ENCODE measurements around the gene MRPL27.

Gene MRPL27

GRCh38 chr17:50355336-50355700 lies 17.7 kb downstream of the MRPL27 start:
- H3K4me3 ChIP-seq (ENCODE audit: low read depth, low read length) = no peak overlapping the region
- TF ChIP-seq, protein P1, sequence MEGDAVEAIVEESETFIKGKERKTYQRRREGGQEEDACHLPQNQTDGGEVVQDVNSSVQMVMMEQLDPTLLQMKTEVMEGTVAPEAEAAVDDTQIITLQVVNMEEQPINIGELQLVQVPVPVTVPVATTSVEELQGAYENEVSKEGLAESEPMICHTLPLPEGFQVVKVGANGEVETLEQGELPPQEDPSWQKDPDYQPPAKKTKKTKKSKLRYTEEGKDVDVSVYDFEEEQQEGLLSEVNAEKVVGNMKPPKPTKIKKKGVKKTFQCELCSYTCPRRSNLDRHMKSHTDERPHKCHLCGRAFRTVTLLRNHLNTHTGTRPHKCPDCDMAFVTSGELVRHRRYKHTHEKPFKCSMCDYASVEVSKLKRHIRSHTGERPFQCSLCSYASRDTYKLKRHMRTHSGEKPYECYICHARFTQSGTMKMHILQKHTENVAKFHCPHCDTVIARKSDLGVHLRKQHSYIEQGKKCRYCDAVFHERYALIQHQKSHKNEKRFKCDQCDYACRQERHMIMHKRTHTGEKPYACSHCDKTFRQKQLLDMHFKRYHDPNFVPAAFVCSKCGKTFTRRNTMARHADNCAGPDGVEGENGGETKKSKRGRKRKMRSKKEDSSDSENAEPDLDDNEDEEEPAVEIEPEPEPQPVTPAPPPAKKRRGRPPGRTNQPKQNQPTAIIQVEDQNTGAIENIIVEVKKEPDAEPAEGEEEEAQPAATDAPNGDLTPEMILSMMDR (IDR thresholded peaks at IDR 0.05; ENCODE audit: control insufficient read depth, extremely low read depth, insufficient read depth) = no peak
- no peak for DNase-seq (ENCODE audit: low read depth)

DNA sequence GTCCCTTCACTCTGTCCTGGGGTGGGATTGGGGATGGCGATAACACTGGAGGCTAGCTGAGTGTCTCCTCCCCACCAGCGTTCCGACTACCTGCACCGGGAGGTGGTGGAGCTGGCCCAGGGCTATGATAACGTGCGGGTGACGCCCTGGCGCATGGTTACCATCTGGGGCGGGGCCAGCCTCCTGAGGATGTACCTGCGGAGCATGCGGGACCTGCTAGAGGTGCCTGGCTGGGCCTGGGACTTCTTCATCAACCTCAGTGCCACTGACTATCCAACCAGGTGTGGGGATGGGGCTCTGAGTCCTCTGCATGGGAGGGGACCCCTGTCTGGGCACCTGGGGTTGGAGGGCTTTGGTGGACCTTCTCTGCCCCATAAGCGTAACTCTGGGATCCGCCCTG lies 18.2 kb downstream of the MRPL27 start:
- TF ChIP-seq, protein P1 (IDR thresholded peaks at IDR 0.05; ENCODE audit: control insufficient read depth, extremely low read depth, insufficient read depth) = no peak

GRCh38 chr17:50354198-50354597 lies 18.8 kb downstream of the MRPL27 start:
- H3K4me3 ChIP-seq (ENCODE audit: low read depth, low read length) = no peak overlapping the region
- TF ChIP-seq, protein P1 (IDR thresholded peaks at IDR 0.05; ENCODE audit: control insufficient read depth, extremely low read depth, insufficient read depth) = no peak
- DNase-seq (ENCODE audit: low read depth) = no peak

More for the DNA sequence above, 18.2 kb downstream of the MRPL27 start:
- no peak for DNase-seq (ENCODE audit: low read depth)
- H3K4me3 ChIP-seq (ENCODE audit: low read depth, low read length) = no peak overlapping the region

- TF ChIP-seq, protein P1 (IDR thresholded peaks at IDR 0.05; ENCODE audit: control insufficient read depth, extremely low read depth, insufficient read depth) = no peak
- no peak for DNase-seq (ENCODE audit: low read depth)
- H3K4me3 ChIP-seq (ENCODE audit: low read depth, low read length) = no peak overlapping the region
These were observed 19.3 kb downstream of the MRPL27 start for GRCh38 chr17:50353600-50354195.

- H3K4me3 ChIP-seq (ENCODE audit: low read depth, low read length) = no peak overlapping the region
- TF ChIP-seq, protein P1 (IDR thresholded peaks at IDR 0.05; ENCODE audit: control insufficient read depth, extremely low read depth, insufficient read depth) = no peak
- no peak for DNase-seq (ENCODE audit: low read depth)
These were observed 20.0 kb downstream of the MRPL27 start for GRCh38 chr17:50352693-50353599.

DNA sequence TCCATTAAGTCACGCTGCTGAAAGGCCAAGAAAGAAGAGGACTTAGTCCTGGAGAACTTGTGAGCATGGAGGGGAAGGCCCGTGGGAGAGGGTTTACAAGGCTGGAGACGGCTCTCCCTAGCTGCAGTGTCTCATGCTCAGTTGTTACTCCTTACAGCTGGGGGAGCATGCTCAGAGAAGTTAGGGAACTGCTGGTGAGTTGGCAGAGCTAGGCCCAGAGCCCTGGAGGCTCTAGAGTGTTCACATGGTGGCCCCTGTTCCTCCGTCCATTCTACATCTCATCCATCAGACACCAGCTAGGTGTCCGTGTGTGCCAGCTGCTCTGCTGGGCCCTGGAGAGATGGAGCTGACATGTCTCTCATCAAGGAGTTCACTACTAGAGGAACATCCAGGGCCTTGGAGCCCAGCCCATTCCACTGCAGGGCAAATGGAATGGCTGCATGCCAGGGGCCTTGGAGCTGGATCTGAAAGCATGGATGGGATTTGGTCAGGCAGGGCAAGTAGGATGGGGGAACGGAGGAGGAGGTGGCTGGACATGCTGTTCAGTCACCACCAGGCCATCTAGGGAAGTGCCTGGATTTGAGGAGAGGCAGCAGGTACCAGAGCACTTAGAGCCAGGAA lies 20.8 kb downstream of the MRPL27 start:
- no peak overlapping the region for H3K4me3 ChIP-seq (ENCODE audit: low read depth, low read length)
- TF ChIP-seq, protein P1 (IDR thresholded peaks at IDR 0.05; ENCODE audit: control insufficient read depth, extremely low read depth, insufficient read depth) = no peak
- DNase-seq (ENCODE audit: low read depth) = peak; percentile 46
